ENCODE data around the gene SPRED1. TPM values are rescaled to one million over a fixed set of nuclear protein-coding genes. Genes with fewer than 3 reads are reported as not detected.

SPRED1 gene
- total RNA-seq, 1 donor: 32.6 TPM

DNA sequence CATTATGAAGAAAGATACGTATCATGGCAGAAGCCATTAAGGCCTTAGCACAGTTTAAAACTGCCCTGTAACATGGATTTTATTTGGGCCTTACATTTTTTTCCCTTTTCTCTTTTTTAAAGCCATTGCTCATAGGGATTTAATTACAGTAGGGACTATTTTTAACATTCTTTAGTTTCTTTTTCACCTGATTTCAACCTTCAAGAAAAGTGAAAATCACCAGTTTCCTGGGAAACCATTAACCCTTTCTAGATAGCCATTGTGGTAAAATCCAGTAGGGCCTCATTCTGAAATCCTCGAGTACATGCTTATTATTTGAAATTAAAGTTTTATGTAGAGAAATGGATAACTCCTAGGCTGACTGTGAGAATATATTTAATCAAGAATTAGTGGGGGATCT, 3.1 kb downstream of the SPRED1 start:
- TF ChIP-seq, protein P1, sequence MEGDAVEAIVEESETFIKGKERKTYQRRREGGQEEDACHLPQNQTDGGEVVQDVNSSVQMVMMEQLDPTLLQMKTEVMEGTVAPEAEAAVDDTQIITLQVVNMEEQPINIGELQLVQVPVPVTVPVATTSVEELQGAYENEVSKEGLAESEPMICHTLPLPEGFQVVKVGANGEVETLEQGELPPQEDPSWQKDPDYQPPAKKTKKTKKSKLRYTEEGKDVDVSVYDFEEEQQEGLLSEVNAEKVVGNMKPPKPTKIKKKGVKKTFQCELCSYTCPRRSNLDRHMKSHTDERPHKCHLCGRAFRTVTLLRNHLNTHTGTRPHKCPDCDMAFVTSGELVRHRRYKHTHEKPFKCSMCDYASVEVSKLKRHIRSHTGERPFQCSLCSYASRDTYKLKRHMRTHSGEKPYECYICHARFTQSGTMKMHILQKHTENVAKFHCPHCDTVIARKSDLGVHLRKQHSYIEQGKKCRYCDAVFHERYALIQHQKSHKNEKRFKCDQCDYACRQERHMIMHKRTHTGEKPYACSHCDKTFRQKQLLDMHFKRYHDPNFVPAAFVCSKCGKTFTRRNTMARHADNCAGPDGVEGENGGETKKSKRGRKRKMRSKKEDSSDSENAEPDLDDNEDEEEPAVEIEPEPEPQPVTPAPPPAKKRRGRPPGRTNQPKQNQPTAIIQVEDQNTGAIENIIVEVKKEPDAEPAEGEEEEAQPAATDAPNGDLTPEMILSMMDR (IDR thresholded peaks at IDR 0.05; ENCODE audit: extremely low read depth, low read depth, low read length): no peak
- peaks cover 52% of the 10 kb centered on the region for H4K20me1 ChIP-seq (ENCODE audit: insufficient read depth, low read length)
- H2AFZ ChIP-seq (ENCODE audit: low read length): no peak overlapping the region
- H3K36me3 ChIP-seq (ENCODE audit: insufficient read depth, low read length): no peaks in the 10 kb centered on the region
- peak overlapping the region; percentile 77 for H3K27ac ChIP-seq (ENCODE audit: low read depth, low read length)
- H3K4me2 ChIP-seq (ENCODE audit: insufficient read depth, low read length): peak overlapping the region; percentile 99
- H3K4me3 ChIP-seq (ENCODE audit: insufficient read depth, low read length): peak overlapping the region; percentile 96
- DNase-seq (ENCODE audit: insufficient read length, low spot score, missing footprints): peak; percentile 54
- peaks cover 54% of the 10 kb centered on the region for H3K4me1 ChIP-seq (ENCODE audit: insufficient read depth, low read length)
- no peaks in the 10 kb centered on the region for H3K9me3 ChIP-seq (ENCODE audit: low read depth, low read length)
- H3K79me2 ChIP-seq (ENCODE audit: insufficient read depth, low read length): peaks cover 81% of the 10 kb centered on the region
- no peaks in the 10 kb centered on the region for H3K27me3 ChIP-seq (ENCODE audit: insufficient read depth, low read length)

DNA sequence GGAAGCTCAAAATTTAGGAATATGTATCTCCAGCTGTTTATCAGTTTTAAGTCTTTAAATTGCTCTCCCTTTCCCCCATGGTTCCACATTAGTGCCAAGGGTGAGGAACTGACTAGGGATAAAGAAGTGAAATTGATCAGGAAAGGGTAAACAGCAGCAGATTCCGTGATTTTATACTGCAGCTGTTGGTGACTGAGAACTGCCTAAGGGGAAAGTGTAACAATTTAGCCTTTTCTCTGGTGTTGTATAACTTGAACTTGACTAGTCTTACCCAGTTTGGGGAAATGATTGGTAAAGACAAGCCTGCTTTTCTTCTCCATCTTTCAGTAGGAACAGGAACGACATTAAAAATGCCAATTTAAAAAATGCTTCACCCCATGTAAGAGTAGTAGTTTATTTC, 5.0 kb downstream of the SPRED1 start:
- TF ChIP-seq, protein P1 (IDR thresholded peaks at IDR 0.05; ENCODE audit: extremely low read depth, low read depth, low read length): no peak
- H2AFZ ChIP-seq (ENCODE audit: low read length): no peak overlapping the region
- no peaks in the 10 kb centered on the region for H3K9me3 ChIP-seq (ENCODE audit: low read depth, low read length)
- H3K27ac ChIP-seq (ENCODE audit: low read depth, low read length): peak overlapping the region; percentile 43
- H3K4me2 ChIP-seq (ENCODE audit: insufficient read depth, low read length): peak overlapping the region; percentile 99
- peaks cover 67% of the 10 kb centered on the region for H4K20me1 ChIP-seq (ENCODE audit: insufficient read depth, low read length)
- H3K4me1 ChIP-seq (ENCODE audit: insufficient read depth, low read length): peaks cover 43% of the 10 kb centered on the region
- no peak for DNase-seq (ENCODE audit: insufficient read length, low spot score, missing footprints)
- H3K79me2 ChIP-seq (ENCODE audit: insufficient read depth, low read length): peaks cover 100% of the 10 kb centered on the region
- peak overlapping the region; percentile 21 for H3K4me3 ChIP-seq (ENCODE audit: insufficient read depth, low read length)
- no peaks in the 10 kb centered on the region for H3K27me3 ChIP-seq (ENCODE audit: insufficient read depth, low read length)
- no peaks in the 10 kb centered on the region for H3K36me3 ChIP-seq (ENCODE audit: insufficient read depth, low read length)

DNA sequence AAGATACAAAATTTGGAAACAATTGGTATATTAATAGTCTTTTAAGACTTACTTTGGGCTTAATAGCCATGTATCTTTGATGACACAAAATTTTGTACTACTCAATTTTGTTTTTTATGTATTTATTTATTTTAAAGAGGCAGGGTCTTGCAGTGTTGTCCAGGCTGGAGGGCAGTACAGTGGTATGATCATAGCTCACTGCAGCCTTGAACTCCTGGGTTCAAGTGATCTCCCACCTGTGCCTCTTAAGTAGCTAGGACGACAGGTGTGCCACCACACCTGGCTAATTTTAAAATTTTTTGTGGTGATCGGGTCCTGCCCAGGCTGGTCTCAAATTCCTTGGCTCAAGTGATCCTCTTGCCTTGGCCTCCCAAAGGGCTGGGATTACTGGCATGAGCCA, 6.5 kb downstream of the SPRED1 start:
- DNase-seq (ENCODE audit: insufficient read length, low spot score, missing footprints): no peak
- TF ChIP-seq, protein P1 (IDR thresholded peaks at IDR 0.05; ENCODE audit: extremely low read depth, low read depth, low read length): no peak
- H3K4me1 ChIP-seq (ENCODE audit: insufficient read depth, low read length): peaks cover 49% of the 10 kb centered on the region
- no peaks in the 10 kb centered on the region for H3K9me3 ChIP-seq (ENCODE audit: low read depth, low read length)
- H3K4me2 ChIP-seq (ENCODE audit: insufficient read depth, low read length): no peak overlapping the region
- H3K36me3 ChIP-seq (ENCODE audit: insufficient read depth, low read length): no peaks in the 10 kb centered on the region
- peaks cover 100% of the 10 kb centered on the region for H3K79me2 ChIP-seq (ENCODE audit: insufficient read depth, low read length)
- H2AFZ ChIP-seq (ENCODE audit: low read length): no peak overlapping the region
- peak overlapping the region; percentile 13 for H3K27ac ChIP-seq (ENCODE audit: low read depth, low read length)
- no peaks in the 10 kb centered on the region for H3K27me3 ChIP-seq (ENCODE audit: insufficient read depth, low read length)
- peaks cover 78% of the 10 kb centered on the region for H4K20me1 ChIP-seq (ENCODE audit: insufficient read depth, low read length)
- no peak overlapping the region for H3K4me3 ChIP-seq (ENCODE audit: insufficient read depth, low read length)

DNA sequence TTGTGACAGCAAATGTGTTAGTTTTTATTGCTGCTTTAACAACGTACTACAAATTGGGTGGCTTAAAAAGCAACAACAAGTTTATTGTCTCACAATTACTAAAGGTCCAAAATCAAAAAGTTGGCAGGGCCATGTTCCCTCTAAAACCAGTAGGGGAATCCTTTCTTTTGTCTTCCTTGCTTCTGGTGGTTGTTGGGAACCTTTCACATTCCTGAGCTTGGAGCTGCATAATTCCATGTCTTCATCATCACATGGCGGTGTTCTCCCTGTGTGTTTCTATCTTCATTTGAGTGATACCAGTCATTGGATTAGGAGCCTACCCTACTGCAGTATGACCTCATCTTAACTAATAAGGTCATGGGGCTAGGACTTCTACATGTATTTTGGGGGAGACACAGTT, 7.4 kb downstream of the SPRED1 start:
- H3K27ac ChIP-seq (ENCODE audit: low read depth, low read length): peak overlapping the region; percentile 9
- DNase-seq (ENCODE audit: insufficient read length, low spot score, missing footprints): no peak
- no peak overlapping the region for H3K4me2 ChIP-seq (ENCODE audit: insufficient read depth, low read length)
- TF ChIP-seq, protein P1 (IDR thresholded peaks at IDR 0.05; ENCODE audit: extremely low read depth, low read depth, low read length): peak; percentile 18
- no peak overlapping the region for H3K4me3 ChIP-seq (ENCODE audit: insufficient read depth, low read length)
- no peak overlapping the region for H2AFZ ChIP-seq (ENCODE audit: low read length)
- no peaks in the 10 kb centered on the region for H3K27me3 ChIP-seq (ENCODE audit: insufficient read depth, low read length)
- H3K79me2 ChIP-seq (ENCODE audit: insufficient read depth, low read length): peaks cover 100% of the 10 kb centered on the region
- no peaks in the 10 kb centered on the region for H3K9me3 ChIP-seq (ENCODE audit: low read depth, low read length)
- H3K4me1 ChIP-seq (ENCODE audit: insufficient read depth, low read length): peaks cover 52% of the 10 kb centered on the region
- no peaks in the 10 kb centered on the region for H3K36me3 ChIP-seq (ENCODE audit: insufficient read depth, low read length)
- peaks cover 77% of the 10 kb centered on the region for H4K20me1 ChIP-seq (ENCODE audit: insufficient read depth, low read length)

Data from osteoblast (primary cell).